DMS 273 treated with DMSO at 0.1 percent for 48 hours (cell line): ENCODE results near the gene PBX1.
"Not testable (repeated sequence)": the region's sequence is repeated elsewhere in the genome, so short reads cannot be mapped to it uniquely, and the experiment has no call there.

Source experiments
- DNase-seq: peaks from one replicate; lab custom pipeline; 2025; lab: John Stamatoyannopoulos, UW

PBX1 gene

DNA sequence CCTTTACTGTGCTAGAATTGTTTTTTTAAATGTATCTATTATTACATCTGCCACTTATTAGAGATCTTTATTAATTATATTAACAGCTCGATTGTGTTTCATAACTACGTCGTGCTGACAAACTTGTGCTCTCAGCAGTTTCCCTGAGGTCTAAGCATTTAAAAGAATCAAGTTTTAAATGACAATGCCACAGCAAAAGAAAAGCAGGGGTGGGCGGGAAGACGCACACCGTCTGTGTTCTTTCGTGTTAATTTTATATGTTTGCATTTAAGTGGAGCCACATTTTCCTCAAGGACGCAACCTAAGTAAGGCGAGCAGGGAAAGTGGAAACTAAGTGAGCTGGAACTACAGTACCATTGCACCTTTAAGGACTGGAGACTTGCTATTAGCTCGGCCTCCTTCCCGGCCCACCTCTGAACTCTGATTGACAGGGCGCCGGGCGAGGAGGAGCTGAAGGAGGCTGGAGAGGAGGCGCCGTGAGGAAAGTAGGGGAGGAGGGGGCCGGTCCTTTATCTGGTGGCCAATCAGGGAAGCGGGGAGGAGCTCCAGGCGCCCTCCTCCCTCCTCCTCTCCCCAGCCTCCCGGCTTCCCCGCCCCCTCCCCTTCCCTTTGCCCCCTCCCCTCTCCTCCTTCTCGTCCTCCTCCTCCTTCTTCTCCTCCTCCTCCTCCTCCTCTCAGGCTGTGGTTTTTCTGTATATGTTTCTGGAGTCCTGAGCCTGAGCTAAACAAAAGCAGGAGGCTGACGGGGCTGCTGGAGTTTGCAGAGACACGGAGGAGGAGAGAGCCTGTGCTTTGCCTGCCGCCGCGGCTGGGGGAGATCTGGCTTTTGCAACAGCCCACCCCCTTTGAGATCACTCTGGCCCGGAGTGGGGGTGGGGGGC is at the start of gene PBX1:
TSS of gene PBX1 (plus strand) at position 724 of the 881 bp plus-strand sequence.
- DNase-seq, result peak; percentile 99

DNA sequence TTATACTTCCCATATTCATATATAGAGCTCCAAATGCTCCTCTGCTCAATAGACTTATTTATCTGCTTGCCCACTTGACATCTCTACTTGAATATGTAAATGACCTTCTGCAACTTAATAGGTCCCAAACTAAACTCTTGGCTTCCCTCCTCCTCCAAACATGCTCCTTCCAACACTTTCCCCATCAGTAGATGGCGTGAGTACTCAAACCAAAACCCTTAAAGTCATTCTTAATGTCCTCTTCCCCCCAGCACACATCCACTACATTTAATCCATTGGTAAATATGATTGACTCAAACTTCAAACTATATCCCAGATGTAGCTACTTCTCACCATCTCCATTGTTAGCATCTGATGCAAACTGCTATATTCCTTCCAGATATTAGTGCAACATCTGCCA is 48.5 kb upstream of the PBX1 start:
- no peak for DNase-seq

DNA sequence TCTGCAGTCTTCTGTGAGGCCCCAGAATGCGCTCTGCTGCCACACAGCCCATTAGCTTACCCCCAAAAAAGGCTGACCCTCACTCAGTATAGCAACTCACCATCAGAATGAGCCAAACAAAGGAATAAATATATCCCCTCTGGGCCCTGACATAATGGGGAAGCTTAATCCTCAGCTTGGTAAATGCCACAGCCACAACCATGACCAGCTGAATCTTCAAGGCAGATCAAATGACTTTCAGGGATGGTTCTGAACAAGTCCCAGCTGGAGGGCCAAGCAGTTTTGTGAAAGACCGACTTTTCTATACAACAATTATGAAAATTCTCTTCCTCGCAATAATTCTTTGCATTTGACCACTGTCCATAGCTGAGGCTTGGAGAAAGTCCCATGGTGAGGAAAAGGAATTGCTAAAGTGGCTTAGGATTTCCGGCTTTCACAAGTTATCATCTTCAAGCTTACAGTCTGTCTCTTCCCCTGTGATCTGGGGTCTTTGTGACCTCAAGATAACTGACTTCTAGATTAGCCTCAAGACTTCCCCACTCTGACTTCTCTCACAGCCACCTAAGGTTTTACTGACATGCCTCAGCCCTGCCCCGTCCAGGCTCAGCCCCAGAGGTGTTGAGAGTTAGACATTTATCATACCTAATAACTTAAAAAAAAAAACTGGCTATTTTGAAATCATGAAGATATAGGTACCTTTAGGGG is 47.8 kb upstream of the PBX1 start:
- DNase-seq, result no peak

DNA sequence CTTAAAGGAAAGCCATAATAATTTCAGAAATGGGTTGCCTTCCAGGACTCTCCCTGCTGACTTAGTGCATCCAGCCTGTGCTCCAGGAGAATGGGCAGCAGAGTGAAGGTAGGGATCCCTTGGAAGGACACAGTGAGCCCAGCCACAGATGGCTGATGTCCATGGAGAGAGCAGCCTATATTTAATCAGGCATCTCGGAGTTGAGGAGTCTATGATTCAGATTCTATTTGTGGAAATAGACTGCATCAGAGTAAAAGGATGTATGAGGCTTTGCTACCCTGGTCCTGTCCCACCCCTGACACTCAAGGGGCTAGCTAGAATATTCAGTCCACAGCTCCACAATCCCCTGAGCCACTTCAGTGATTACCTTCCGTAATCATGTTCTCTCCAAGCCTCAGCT is 43.8 kb upstream of the PBX1 start:
- DNase-seq, result no peak

DNA sequence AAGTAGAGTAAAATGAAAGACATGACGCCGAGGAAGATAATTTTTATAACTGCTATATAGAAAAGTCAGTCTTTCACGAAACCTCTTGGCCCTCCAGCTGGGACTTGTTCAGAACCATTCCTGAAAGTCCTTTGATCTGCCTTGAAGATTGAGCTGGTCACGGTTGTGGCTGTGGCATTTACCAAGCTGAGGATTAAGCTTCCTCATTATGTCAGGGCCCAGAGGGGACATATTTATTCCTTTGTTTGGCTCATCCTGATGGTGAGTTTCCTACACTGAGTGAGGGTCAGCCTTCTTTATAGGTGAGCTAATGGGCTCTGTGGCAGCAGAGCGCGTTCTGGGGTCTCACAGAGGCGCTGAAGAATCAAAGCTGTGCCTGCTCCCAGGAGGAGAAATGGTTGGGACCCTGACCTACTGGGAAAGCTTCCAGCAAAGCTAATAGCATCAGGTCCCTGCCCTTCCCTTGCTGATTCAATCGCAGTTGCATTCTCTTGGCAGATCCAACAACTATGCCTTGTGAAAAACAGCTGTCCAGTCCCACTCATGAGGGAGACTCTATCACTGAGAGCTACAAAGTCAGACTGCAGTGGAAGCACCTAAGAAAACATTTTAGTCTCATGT is 43.2 kb upstream of the PBX1 start:
- DNase-seq, result no peak

DNA sequence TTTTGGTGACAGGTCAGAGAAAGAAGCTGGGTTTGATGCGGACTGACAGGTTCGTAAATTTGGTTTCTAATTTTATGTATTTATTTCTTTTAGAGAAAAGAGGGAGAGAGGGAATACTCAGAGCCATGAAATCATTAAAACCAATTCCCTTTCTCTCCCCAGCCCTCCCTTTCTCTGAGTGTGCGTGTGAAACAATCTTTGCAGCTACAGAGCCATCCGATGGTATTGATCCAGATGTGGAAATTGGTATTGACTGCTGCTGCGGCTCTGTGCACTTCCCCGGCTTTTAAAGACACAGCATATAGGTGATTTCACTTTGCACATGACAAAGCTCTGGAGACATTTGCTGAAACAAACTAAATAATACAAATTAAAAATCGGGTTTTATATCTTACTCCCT is 42.4 kb upstream of the PBX1 start:
- DNase-seq, result no peak

DNA sequence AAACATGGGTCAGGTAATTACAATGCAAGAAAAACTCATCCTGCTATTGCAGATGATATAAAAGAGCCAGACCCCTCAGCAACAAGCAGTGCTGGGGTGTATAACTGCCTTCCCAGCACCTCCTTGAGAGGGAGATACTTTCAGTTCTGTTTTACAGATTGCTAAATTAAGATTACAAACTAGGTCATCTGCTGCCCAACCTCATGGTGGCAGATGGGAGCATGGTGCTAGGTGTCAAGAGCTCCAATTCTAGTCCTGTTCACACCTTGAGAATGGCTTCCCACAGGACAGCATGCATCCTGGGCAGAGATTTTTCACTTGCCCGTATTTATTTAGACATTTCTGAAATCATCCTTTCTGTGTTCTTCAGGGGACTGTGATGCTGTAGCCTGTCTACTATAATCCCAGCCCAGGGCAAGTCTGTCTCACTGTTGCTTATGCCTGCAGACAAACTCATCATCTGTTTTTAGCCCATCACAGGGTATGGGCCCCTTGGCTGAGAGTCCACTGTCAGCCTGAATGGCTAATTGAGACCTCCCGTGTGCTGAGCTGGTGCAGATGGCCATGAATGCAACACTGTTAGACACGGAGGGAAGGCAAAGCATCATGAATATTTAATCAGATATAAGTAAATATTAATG is 40.2 kb upstream of the PBX1 start:
- DNase-seq, result no peak

DNA sequence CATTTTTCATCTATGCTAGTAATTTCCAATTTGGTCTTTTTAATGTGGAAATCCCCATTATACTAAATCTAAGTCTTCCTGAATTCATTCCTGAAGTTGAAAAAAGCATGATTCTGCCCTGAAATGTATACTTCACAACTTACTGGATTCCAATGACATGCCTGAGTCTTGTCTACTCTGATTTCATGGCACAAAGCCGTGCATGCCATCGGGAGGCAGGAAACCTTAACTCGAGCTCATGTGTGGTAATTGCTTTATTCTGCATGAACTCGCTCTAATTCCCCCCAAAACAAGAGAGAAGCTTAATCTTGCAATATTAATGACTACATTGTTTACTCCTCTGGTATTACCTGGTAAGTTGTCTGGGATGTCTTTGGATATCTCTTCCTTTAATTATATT is 39.6 kb upstream of the PBX1 start:
- no peak for DNase-seq

DNA sequence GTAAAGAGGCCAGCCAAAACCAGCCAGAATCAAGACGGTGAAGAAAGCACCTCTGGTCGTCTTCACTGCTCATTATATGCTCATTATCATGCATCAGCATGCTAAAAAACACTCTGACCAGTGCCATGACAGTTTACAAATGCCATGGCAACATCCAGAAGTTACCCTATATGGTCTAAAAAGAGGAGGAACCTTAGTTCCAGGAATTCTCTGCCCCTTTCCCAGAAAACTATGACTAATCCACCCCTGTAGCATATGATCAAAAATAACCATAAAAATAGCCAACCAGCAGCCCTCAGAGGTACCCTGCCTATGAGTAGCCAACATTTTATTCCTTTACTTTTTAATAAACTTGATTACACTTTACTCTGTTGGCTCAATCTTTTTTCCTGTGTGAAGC is 34.2 kb upstream of the PBX1 start:
- no peak for DNase-seq

DNA sequence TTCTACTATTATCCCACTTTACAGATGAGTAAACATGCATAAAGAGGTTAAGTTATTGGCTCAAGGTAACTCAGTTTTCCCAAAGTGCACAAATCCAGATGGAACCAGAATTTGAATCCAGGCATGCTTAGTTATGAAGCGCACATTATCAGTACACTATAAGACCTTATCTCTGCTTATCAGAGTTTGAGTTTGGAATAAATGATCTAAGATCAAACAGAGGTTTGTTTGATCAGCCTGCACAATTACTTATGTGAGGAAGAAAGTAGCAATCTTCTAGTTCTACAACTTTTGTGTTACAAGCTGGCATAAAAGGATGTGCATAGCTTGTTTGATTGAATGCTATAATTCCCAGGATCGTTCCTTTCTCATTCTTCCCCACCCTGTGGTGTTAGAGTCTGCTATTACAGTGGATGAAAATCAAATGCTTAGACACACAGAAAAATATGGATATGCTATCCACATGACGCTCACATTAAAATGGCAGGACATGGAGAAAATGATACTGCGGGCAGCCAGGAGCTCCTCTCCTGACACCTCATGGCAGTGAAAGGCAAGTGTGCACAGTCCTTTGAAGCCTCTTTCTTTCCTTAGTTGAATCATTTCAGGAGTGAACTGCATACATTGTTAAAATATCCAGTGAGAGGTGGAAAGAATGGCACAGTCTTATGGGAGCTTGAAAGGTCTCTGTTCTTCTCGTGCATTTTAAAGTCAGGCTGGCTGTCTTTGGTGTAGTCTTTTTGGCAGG is 23.9 kb upstream of the PBX1 start:
- DNase-seq, result no peak

DNA sequence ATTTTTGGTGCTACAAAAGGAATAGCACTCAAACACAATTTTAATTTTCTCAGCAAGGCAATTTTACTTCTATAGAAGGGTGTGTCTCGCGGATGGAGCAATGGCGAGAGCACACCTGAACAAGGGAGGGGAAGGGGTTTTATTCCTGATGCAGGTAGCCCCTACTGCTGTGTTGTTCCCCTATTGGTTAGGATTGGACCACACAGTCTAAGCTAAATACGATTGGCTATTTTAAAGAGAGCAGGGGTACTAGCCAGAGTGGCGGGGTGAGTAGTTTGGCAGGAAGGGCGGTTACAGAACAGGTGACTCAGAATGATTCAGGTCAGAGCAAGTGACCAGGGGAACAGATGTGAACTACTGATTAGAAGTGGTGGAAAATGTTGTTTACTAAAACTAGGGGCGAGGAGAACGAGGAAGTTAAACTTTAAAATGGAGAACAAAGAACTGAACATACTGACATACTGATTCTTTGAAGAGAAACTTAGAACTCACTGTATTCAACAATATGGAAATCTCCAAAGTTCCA is 6.5 kb upstream of the PBX1 start:
- not testable (repeated sequence) for DNase-seq

DNA sequence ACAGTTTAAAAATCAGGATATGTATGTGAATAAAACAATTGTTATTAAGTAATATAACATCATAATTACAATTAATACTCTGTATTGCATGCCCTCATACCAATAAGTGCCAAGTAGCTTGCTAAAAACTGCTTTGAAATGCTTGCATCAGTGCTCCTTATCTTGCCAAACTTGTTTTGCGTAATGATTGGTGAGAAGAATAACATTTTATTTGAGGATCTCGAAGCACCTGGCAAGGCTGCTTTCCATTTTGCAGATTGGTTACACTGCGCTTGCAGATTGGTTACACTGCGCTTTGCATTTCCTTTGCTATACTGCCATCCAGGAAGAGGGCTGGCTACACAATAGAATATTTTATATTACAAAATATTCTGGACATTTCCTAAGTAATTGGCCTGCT is 1.7 kb upstream of the PBX1 start:
- DNase-seq, result no peak

DNA sequence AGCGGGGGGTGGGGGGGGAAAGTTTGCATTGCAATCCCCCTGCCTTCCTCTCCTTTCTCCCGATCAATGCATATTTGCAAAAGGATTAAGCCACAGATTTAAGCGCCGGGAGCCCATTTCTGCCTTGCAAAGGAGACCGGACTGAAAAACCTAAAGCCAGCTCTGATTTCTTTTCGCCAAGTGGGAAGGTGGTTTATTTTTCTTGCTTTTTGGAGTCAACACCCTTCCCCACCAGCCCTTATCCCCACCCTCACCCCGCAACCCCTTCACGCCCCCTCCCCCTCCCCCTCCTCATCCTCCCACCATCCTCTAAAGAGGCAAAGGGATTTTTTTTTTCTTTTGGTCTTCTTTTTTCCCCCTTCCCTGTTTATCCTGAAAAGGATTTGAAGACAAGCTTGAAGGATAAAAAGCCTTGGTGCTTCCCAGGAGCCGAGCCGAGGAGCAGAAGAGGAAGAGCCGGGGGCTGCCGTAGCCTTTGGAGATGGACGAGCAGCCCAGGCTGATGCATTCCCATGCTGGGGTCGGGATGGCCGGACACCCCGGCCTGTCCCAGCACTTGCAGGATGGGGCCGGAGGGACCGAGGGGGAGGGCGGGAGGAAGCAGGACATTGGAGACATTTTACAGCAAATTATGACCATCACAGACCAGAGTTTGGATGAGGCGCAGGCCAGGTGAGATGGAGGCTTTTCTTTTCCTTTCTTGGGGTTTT is 513 bp downstream of the PBX1 start:
- DNase-seq, result peak; percentile 70

DNA sequence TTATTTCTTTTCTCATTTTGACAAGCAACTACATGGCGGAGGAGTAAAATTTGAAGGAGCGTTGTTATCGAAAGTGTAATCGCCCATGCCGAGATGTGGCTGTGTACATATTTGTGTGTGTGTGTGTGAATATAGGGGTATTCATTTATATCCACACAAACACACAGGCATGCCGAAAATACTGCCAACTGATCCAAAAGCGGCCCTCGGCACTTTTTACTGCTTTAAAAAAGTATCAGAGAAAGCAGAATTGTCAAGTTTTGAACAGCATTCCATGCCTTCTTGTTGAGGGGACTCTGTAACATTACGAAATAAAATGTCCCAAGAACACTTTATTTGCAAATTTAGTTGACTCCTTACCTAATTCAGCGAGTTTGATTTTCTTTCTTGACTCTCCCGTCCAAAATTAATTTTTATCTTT is 1.1 kb downstream of the PBX1 start:
- no peak for DNase-seq

DNA sequence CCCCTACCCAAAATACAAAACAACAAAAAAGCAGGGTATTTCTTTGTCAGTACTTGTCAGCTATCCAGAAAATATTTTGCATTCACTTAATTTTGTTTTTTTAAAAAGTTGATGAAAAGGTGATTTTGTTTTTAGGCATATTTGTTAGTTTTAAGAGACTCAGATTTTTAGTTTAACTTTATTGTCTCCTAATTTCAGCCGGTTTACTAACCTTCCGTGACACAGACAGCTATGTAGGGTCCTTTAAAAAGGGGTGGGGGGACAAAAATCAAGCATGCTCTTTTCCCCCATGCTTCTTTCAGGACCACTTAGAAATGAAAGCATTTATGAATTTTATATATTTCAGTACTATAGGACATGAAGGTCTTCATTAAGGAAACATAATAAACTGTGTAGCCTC is 1.6 kb downstream of the PBX1 start:
- DNase-seq, result no peak

DNA sequence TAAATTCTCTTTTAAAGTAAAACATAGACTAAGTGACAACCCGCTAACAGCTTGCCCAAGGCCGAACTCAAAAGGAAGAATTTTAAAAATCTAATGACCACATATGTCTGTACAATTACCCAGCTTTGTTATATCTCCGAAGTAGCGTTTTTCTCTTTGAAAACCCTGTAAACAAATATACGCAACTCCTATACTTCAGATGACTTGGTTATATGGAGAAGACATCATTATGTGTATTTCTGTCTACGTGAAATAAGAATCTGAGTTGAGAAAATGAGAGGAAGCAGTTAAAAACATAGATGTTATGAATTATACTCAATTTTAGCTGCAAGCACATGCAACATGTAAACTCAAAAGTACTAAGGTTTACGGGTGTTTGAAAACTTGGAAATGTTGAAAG is 2.0 kb downstream of the PBX1 start:
- DNase-seq, result no peak

DNA sequence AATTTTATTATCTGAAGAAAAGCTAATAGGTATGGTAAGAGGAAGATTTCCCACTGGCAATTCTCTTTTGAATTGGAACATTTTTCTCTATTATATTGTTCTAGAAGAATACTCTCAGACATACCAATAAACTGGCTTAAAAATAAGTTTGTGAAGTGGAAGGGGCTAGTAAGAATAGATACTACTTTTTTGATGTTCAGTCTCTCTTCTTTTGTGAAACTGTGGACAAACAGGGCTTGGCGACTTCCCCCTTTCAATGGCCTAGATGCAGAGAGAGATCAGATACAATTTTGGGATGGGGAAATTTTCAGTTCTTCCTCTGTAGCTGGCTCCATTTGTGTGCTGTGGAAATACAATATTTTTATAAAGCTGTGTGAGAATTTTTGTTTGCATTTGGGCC is 2.5 kb downstream of the PBX1 start:
- DNase-seq, result no peak

DNA sequence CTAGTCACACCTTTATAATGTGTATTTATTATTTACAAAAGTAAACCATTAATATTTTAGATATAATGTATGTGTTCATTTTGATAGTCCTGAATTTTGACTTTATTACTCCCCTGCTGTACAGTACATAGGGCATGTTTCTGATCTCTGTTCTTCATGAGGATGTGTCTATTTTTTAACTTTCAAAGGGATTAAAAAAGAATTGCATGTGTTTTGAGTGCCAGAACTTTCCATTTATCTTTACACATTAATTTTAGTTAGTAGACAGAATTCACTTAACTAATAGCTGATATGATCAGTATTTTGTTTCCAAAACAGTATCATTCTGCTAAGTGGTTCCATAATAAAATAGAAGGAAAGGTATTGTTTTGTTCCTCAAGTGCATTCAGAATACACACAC is 3.1 kb downstream of the PBX1 start:
- DNase-seq, result no peak

DNA sequence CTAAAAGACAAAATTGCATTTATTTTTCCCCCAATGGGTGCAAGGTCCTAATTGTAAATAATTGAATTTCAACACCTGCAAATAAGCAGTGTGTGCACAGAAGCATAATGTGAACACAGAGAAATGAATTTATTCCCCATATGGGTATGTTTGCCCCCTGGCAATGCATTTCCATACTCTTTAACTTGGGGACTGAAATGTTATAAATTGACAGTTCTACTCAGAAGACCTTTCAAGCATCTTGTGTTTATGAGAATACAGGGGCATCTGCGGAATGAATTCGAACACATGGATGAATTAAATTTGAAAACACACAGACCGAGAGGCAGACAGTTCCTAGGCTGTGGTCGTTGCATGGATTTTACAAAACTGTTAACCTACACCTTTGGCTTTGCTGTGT is 3.5 kb downstream of the PBX1 start:
- DNase-seq, result no peak

DNA sequence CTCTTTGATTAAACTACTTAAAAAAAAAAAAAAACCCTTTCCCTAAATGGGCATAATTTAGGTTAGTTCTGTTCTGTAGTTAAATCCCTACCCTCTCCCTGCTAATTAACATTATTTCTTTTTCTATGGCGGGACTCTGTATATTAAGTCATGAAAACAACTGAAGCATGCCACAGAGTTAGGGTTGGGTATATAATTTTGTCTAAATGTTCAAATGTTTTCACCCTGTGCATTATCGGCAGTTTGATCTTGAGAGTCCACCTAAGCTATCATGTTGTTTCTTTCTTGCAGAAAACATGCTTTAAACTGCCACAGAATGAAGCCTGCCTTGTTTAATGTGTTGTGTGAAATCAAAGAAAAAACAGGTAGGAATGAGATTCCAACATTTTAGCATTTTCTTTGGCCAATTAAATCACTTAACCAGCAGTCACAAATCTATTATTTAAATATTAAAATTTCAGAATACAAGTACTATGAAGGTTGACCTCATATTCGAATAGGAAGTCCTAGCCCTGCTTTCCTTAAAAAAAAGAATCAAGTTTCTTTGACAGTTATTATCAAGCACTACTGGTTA is 4.0 kb downstream of the PBX1 start:
- DNase-seq, result no peak
